Measurements from ENCODE around the gene CDH23. TPM values are rescaled to one million over a fixed set of nuclear protein-coding genes. Genes with fewer than 3 reads are reported as not detected.
A peak's percentile ranks its signal among the peaks of the same experiment; 100 is the strongest.

The CDH23 gene
- total and polyA plus RNA-seq, 9 of the 15 experiments (the other 6 are each of a cell fraction or from before 2014, with no cell fraction given) = 0.18 to 1.2 (median 0.47) TPM

DNA sequence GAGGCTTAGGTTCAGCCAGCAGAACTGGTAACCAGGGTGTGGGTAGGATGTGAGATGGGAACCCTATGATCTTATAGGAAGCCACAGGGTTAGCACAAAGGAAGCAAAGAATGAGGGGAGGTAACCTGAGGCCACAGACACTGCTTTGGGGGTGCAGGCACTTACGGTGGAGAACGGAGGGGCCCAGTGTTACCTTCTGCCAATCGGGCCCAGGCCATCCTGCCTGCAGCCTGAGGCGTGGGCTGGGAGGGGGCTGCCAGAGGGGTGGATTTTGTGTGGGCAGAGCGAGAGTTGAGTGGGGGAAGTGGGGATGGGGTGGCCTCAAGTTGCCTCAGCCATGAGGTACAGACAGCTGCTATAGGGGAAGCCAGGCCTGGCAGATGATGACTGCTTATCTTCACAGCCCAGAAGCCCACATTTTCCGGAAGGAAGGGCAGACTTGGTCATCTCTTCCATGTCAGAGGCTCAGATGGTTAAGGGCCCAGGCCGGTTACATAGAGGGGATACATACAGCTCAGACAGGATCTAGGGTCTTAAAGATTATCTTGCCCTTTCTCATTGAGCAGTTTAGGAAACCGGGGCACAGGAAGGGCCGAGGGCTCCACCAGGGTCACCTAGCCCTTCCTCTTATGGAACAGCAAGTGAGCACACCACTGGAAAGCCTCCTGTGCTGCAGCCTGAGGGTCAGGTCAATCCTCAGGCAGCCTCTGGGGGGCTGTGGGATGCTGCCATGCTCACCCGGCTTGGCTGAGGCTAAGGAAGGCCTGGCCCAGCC is 401.0 kb downstream of the CDH23 start (continued):
- TF ChIP-seq, protein P1, sequence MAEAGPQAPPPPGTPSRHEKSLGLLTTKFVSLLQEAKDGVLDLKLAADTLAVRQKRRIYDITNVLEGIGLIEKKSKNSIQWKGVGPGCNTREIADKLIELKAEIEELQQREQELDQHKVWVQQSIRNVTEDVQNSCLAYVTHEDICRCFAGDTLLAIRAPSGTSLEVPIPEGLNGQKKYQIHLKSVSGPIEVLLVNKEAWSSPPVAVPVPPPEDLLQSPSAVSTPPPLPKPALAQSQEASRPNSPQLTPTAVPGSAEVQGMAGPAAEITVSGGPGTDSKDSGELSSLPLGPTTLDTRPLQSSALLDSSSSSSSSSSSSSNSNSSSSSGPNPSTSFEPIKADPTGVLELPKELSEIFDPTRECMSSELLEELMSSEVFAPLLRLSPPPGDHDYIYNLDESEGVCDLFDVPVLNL (CRISPR knock-in tag; IDR thresholded peaks at IDR 0.05; ENCODE audit: low read depth) = no peak
- TF ChIP-seq, protein P2, sequence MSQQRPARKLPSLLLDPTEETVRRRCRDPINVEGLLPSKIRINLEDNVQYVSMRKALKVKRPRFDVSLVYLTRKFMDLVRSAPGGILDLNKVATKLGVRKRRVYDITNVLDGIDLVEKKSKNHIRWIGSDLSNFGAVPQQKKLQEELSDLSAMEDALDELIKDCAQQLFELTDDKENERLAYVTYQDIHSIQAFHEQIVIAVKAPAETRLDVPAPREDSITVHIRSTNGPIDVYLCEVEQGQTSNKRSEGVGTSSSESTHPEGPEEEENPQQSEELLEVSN (IDR thresholded peaks at IDR 0.05; ENCODE audit: borderline replicate concordance in 1 of 2, extremely low read depth in 1 of 2, insufficient read depth in 1 of 2, insufficient read length in 1 of 2, low read depth in 1 of 2, low read length in 1 of 2, poor library complexity in 1 of 2, severe bottlenecking in 1 of 2) = peak; percentile 76 to 93
- TF ChIP-seq EWSR1 (IDR thresholded peaks at IDR 0.05; ENCODE audit: borderline replicate concordance, low read depth, partially characterized antibody) (no peak), SMC3 (conservative IDR thresholded peaks at IDR 0.05; ENCODE audit: insufficient read depth, low read depth, low read length) (no peak), ZNF146 (CRISPR knock-in tag; IDR thresholded peaks at IDR 0.05; ENCODE audit: unreplicated experiment) (no peak), KLF10 (CRISPR knock-in tag; IDR thresholded peaks at IDR 0.05) (no peak), DNMT1 (IDR thresholded peaks at IDR 0.05) (no peak), KDM4B (IDR thresholded peaks at IDR 0.05; ENCODE audit: borderline replicate concordance in 2 of 2, low read depth in 1 of 2) (no peak), ZNF561 (CRISPR knock-in tag; conservative IDR thresholded peaks at IDR 0.05) (no peak), PKNOX1 (IDR thresholded peaks at IDR 0.05) (peak; percentile 50), ZNF134 (CRISPR knock-in tag; conservative IDR thresholded peaks at IDR 0.05) (peak; percentile 33; the same call in 1 of the 2 replicates), NUFIP1 (IDR thresholded peaks at IDR 0.05; ENCODE audit: partially characterized antibody) (no peak), MYC (IDR thresholded peaks at IDR 0.05; ENCODE audit: low read depth, low read length) (peak; percentile 65), MYC (CRISPR knock-in tag; IDR thresholded peaks at IDR 0.05; ENCODE audit: borderline replicate concordance, low read depth) (no peak), ZNF224 (CRISPR knock-in tag; IDR thresholded peaks at IDR 0.05) (no peak), DACH1 (IDR thresholded peaks at IDR 0.05; ENCODE audit: partially characterized antibody) (peak; percentile 21), HNRNPH1 (optimal IDR thresholded peaks at IDR 0.05; ENCODE audit: low read depth, low read length) (no peak), YY1 (IDR thresholded peaks at IDR 0.05; ENCODE audit: borderline replicate concordance in 1 of 3, control insufficient read depth in 1 of 3, extremely low read depth in 1 of 3, insufficient read depth in 3 of 3, insufficient read length in 1 of 3, insufficient replicate concordance in 2 of 3, low read depth in 1 of 3, low read length in 2 of 3) (peak in 1 of 3 experiments; percentile 53)
- TF ChIP-seq, protein P3, sequence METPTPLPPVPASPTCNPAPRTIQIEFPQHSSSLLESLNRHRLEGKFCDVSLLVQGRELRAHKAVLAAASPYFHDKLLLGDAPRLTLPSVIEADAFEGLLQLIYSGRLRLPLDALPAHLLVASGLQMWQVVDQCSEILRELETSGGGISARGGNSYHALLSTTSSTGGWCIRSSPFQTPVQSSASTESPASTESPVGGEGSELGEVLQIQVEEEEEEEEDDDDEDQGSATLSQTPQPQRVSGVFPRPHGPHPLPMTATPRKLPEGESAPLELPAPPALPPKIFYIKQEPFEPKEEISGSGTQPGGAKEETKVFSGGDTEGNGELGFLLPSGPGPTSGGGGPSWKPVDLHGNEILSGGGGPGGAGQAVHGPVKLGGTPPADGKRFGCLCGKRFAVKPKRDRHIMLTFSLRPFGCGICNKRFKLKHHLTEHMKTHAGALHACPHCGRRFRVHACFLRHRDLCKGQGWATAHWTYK (CRISPR knock-in tag; IDR thresholded peaks at IDR 0.05) = peak; percentile 72
- TF ChIP-seq, protein P4, sequence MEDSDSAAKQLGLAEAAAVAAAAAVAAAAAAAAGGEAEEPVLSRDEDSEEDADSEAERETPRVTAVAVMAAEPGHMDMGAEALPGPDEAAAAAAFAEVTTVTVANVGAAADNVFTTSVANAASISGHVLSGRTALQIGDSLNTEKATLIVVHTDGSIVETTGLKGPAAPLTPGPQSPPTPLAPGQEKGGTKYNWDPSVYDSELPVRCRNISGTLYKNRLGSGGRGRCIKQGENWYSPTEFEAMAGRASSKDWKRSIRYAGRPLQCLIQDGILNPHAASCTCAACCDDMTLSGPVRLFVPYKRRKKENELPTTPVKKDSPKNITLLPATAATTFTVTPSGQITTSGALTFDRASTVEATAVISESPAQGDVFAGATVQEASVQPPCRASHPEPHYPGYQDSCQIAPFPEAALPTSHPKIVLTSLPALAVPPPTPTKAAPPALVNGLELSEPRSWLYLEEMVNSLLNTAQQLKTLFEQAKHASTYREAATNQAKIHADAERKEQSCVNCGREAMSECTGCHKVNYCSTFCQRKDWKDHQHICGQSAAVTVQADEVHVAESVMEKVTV (CRISPR knock-in tag; IDR thresholded peaks at IDR 0.05) = no peak
